ENCODE results near the gene TICAM1. TPM values are rescaled to one million over a fixed set of nuclear protein-coding genes. Genes with fewer than 3 reads are reported as not detected.

TICAM1 gene
- total and polyA plus RNA-seq, 2 of the 13 experiments (the other 11 are each of a cell fraction or from before 2014, with no cell fraction given) = 0.33 to 0.95 TPM

DNA sequence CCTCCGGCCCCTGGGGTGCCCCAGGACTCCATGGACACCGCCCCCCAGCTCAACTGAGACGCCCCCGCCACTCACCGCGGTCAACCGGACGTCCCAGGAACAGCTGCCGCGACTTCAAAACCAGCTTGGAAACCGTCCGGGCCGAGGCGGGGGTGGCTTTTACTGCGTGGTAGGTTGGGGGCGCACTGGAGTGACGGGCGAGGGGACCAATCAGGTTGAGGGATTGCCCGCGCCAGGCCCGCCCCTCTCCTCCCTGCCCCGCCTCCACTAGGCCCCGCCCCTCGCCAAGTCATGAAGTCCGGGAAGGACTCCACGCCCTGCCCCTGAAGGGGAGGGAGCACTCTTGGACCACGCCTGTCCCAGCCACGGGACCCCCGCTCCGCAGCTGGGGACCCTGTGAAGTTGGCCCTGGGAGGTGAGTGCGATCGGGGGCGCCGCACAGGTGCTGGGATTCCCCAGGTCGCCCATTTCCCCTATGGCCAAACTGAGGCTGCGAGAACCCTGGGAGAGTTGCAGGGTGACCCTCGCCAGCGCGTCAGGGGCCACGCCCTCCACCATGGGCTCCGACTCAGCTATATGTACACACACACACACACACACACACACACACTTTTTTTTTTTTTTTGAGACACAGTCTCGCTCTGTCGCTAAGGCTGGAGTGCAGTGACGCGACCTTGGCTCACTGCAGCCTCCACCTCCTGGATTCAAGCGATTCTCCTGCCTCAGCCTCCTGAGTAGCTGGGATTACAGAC lies 36.2 kb upstream of the TICAM1 start, which contains the start of gene PLIN3 (continued):
- TF ChIP-seq ZNF572 (CRISPR knock-in tag; IDR thresholded peaks at IDR 0.05) (no peak), IRF1 (CRISPR knock-in tag; IDR thresholded peaks at IDR 0.05; ENCODE audit: low read depth) (no peak), CSRNP1 (CRISPR knock-in tag; IDR thresholded peaks at IDR 0.05) (no peak; the same call in 1 of the 2 replicates), SYNCRIP (IDR thresholded peaks at IDR 0.05; ENCODE audit: insufficient read depth, low read depth, low read length) (no peak), RFXANK (CRISPR knock-in tag; IDR thresholded peaks at IDR 0.05) (no peak), GTF3A (CRISPR knock-in tag; conservative IDR thresholded peaks at IDR 0.05) (no peak), ZNF282 (IDR thresholded peaks at IDR 0.05; ENCODE audit: partially characterized antibody) (no peak), ZSCAN21 (CRISPR knock-in tag; IDR thresholded peaks at IDR 0.05; ENCODE audit: borderline replicate concordance) (peak; percentile 37; the same call in 1 of the 2 replicates)

Data from HepG2 (cell line).